ENCODE measurements around the gene MYO7A. TPM values are rescaled to one million over a fixed set of nuclear protein-coding genes. Genes with fewer than 3 reads are reported as not detected.

MYO7A gene
- total RNA-seq, 3 donors from 2014 or later = 4.3 to 23.5 (median 4.5) TPM

GRCh38 chr11:77125191-77125590, 2.9 kb upstream of the MYO7A start:
- Histone ChIP-seq H3K9me3 (no peaks in the 10 kb centered on the region), H3K27ac (no peak overlapping the region), H3K27me3 (no peaks in the 10 kb centered on the region), H3K4me1 (peaks cover 0 to 5% of the 10 kb centered on the region in 2 donors), H3K4me3 (no peak overlapping the region), H3K36me3 (no peaks in the 10 kb centered on the region)
- no peak for TF ChIP-seq CTCF (IDR thresholded peaks at IDR 0.05)
- intact Hi-C loops (cut with DNase I; ENCODE audit: low total_unique reads) = no loop called here
- no peak for DNase-seq (ENCODE audit: low spot score in 2 of 2)

GRCh38 chr11:77125695-77126094, 2.4 kb upstream of the MYO7A start:
- H3K4me1 ChIP-seq = peaks cover 0 to 5% of the 10 kb centered on the region in 2 donors
- TF ChIP-seq CTCF (IDR thresholded peaks at IDR 0.05) (no peak), POLR2A (IDR thresholded peaks at IDR 0.05) (no peak), POLR2AphosphoS5 (IDR thresholded peaks at IDR 0.05) (no peak)
- no peak overlapping the region for H3K27ac ChIP-seq
- no peaks in the 10 kb centered on the region for H3K36me3 ChIP-seq
- H3K9me3 ChIP-seq = no peaks in the 10 kb centered on the region
- intact Hi-C loops (cut with DNase I; ENCODE audit: low total_unique reads) = no loop called here
- DNase-seq (ENCODE audit: low spot score in 2 of 2) = no peak
- H3K4me3 ChIP-seq = no peak overlapping the region
- no peaks in the 10 kb centered on the region for H3K27me3 ChIP-seq

GRCh38 chr11:77126156-77126775, 1.8 kb upstream of the MYO7A start:
- no peaks in the 10 kb centered on the region for H3K27me3 ChIP-seq
- H3K4me3 ChIP-seq = peak overlapping the region in 1 of 3 donors; percentile 64
- H3K4me1 ChIP-seq = peaks cover 0 to 5% of the 10 kb centered on the region in 2 donors
- H3K36me3 ChIP-seq = no peaks in the 10 kb centered on the region
- TF ChIP-seq POLR2A (IDR thresholded peaks at IDR 0.05) = no peak
- TF ChIP-seq CTCF (IDR thresholded peaks at IDR 0.05) = no peak
- TF ChIP-seq POLR2AphosphoS5 (IDR thresholded peaks at IDR 0.05) = no peak
- DNase-seq (ENCODE audit: low spot score in 2 of 2) = no peak
- no peaks in the 10 kb centered on the region for H3K9me3 ChIP-seq
- no peak overlapping the region for H3K27ac ChIP-seq
- intact Hi-C loops (cut with DNase I; ENCODE audit: low total_unique reads) = no loop called here

- H3K27me3 ChIP-seq = no peaks in the 10 kb centered on the region
- H3K4me1 ChIP-seq = peaks cover 0 to 5% of the 10 kb centered on the region in 2 donors
- intact Hi-C loops (cut with DNase I; ENCODE audit: low total_unique reads) = no loop called here
- H3K4me3 ChIP-seq = peak overlapping the region; percentile 31 to 64 (median 48)
- no peaks in the 10 kb centered on the region for H3K36me3 ChIP-seq
- no peak overlapping the region for H3K27ac ChIP-seq
- TF ChIP-seq POLR2AphosphoS5 (IDR thresholded peaks at IDR 0.05) = no peak
- TF ChIP-seq POLR2A (IDR thresholded peaks at IDR 0.05) = no peak
- no peak for TF ChIP-seq CTCF (IDR thresholded peaks at IDR 0.05)
- no peaks in the 10 kb centered on the region for H3K9me3 ChIP-seq
- DNase-seq (ENCODE audit: low spot score in 2 of 2) = no peak
Observed at GRCh38 chr11:77126861-77127234, 1.2 kb upstream of the MYO7A start.

- TF ChIP-seq POLR2A (IDR thresholded peaks at IDR 0.05) (no peak), POLR2AphosphoS5 (IDR thresholded peaks at IDR 0.05) (no peak), CTCF (IDR thresholded peaks at IDR 0.05) (peak; percentile 82 to 99 (median 94))
- DNase-seq (ENCODE audit: low spot score in 2 of 2) = no peak
- Histone ChIP-seq H3K4me3 (peak overlapping the region; percentile 31 to 64 (median 48)), H3K27me3 (no peaks in the 10 kb centered on the region), H3K9me3 (no peaks in the 10 kb centered on the region), H3K36me3 (no peaks in the 10 kb centered on the region), H3K27ac (no peak overlapping the region), H3K4me1 (peaks cover 0 to 5% of the 10 kb centered on the region in 2 donors)
- intact Hi-C loops (cut with DNase I; ENCODE audit: low total_unique reads) = no loop called here
Observed at GRCh38 chr11:77127235-77127911, 673 bp upstream of the MYO7A start.
